Spleen (tissue), 11 donors: Measurements from ENCODE around the gene PPIA. TPM values are rescaled to one million over a fixed set of nuclear protein-coding genes. Genes with fewer than 3 reads are reported as not detected.

ENCODE experiments used
- DNase-seq: peaks from one replicate; pipeline ENCODE4 v3.0.0-alpha.2; 2020
- H3K27ac ChIP-seq, 8 donors: fragments of 200-600 bp; sonication (generic) in 7 of 8; 1 replicate in 4 of 8; 2 replicates in 4 of 8; pipeline versions ENCODE4 v1.5.0 to v1.8.0; 2016 to 2021; ENCODE audit warnings: inconsistent platforms in 4 of 8, mild to moderate bottlenecking in 4 of 8, moderate library complexity in 1 of 8
- H3K27me3 ChIP-seq, 7 donors: fragments of 200-600 bp; sonication (generic) in 6 of 7; replicated peaks in 1 of 7; 1 replicate in 4 of 7; 2 replicates in 3 of 7; pipeline versions ENCODE4 v1.5.0 to v1.8.0; 2016 to 2021; ENCODE audit warnings: inconsistent platforms in 3 of 7, mild to moderate bottlenecking in 1 of 7
- H3K36me3 ChIP-seq, 6 donors: fragments of 200-600 bp; sonication (generic) in 5 of 6; 1 replicate in 4 of 6; 2 replicates in 2 of 6; pipeline versions ENCODE4 v1.5.0 to v1.8.0; 2016 to 2021; ENCODE audit warnings: inconsistent platforms in 2 of 6
- H3K4me1 ChIP-seq, 6 donors: fragments of 200-600 bp; sonication (generic) in 5 of 6; 1 replicate in 3 of 6; 2 replicates in 3 of 6; pipeline versions ENCODE4 v1.5.0 to v1.8.0; 2016 to 2021; ENCODE audit warnings: inconsistent platforms in 3 of 6
- H3K4me3 ChIP-seq, 8 donors: fragments of 200-600 bp; sonication (generic) in 7 of 8; 1 replicate in 4 of 8; 2 replicates in 4 of 8; pipeline versions ENCODE4 v1.5.0 to v1.8.0; 2016 to 2021; ENCODE audit warnings: inconsistent platforms in 4 of 8, mild to moderate bottlenecking in 4 of 8, moderate library complexity in 2 of 8
- H3K9me3 ChIP-seq, 8 donors: fragments of 200-600 bp; sonication (generic) in 7 of 8; 1 replicate in 4 of 8; 2 replicates in 4 of 8; pipeline versions ENCODE4 v1.5.0 to v1.8.0; 2016 to 2021; ENCODE audit warnings: inconsistent platforms in 4 of 8
- CTCF ChIP-seq, 11 experiments: fragments of 200-600 bp in 7 of 11; fragments of 450-650 bp in 4 of 11; sonication (generic) in 4 of 11; IDR thresholded peaks in 8 of 11; conservative IDR thresholded peaks in 3 of 11; 1 replicate in 7 of 11; 2 replicates in 4 of 11; pipeline versions ENCODE4 v1.4.0 to v1.8.0; 2016 to 2021; ENCODE audit warnings: antibody characterized with exemption in 11 of 11, inconsistent platforms in 4 of 11, mild to moderate bottlenecking in 1 of 11
- POLR2A ChIP-seq, 3 donors: fragments of 450-650 bp; IDR thresholded peaks; one replicate each; pipeline ENCODE4 v1.5.1; 2017; ENCODE audit warnings: antibody characterized with exemption in 3 of 3, mild to moderate bottlenecking in 1 of 3
- POLR2AphosphoS5 ChIP-seq, 3 donors: sonication (generic); formaldehyde crosslinking; IDR thresholded peaks; one replicate each; pipeline ENCODE4 v1.5.1; 2017; ENCODE audit warnings: antibody characterized with exemption in 3 of 3
- WGBS, 5 donors: extraction: QIAGEN DNeasy Blood & Tissue Kit in 3 of 5; methylation state at CpG; one replicate each; pipeline versions ENCODE4 v1.1.5 to v1.1.7; 2013 to 2018; 5-methylcytosine and 5-hydroxymethylcytosine counted together
- intact Hi-C: fragments of 100-400 bp; cut with DNase I; formaldehyde crosslinking; loops from one replicate; pipeline ENCODE4 v1.15.0; 2023; ENCODE audit warnings: low total_unique reads
- polyA plus RNA-seq, 3 donors: library from polyadenylated mRNA; stranded (reverse); fragments of 200-250 nt; gene quantifications; one replicate each; pipeline ENCODE4 v1.2.1, GENCODE V29; 2013
- total RNA-seq, 7 donors: library from RNA; depleted of rRNA in 3 of 7; stranded (reverse); fragments of >200 nt in 3 of 7; fragmentation: NEBNext Ultra II Directional in 4 of 7; extraction: Animal tissue kit (Norgen Biotek cat#: 25700) in 4 of 7; gene quantifications; one replicate each; pipeline versions ENCODE4 v1.1.0 to v1.2.1, GENCODE V29; 2016 to 2021
- donor health status: healthy with polysubstance abuse.
- donor health status: DM: no; HTN: no; CAD: no; lungs with moderate emphysema.
- donor health status: DM: no; HTN: no; CAD: no.
- donor health status: Bipolar disorder and iron deficiency.
- donor health status: healthy.
- donor health status: DM: no; HTN: no; CAD: no.
- donor health status: DM: yes; HTN: yes; CAD: no.

Gene PPIA
- total and polyA plus RNA-seq, 10 donors, result 877 to 3,651 (median 1,259) TPM

- WGBS, 5 donors, result 90 to 97% (median 91%) methylated on average over 2 of the region's 2 CpGs
- Histone ChIP-seq H3K36me3 (peaks cover under 1 to 28% (median 16%) of the 10 kb centered on the region in 6 donors), H3K27ac (peak overlapping the region in 2 of 8 donors; percentile 98 to 100), H3K9me3 (no peaks in the 10 kb centered on the region), H3K4me1 (peaks cover 37 to 86% (median 77%) of the 10 kb centered on the region in 6 donors), H3K27me3 (no peaks in the 10 kb centered on the region), H3K4me3 (no peak overlapping the region)
- no peak for DNase-seq
- TF ChIP-seq POLR2AphosphoS5 (IDR thresholded peaks at IDR 0.05), result no peak
- TF ChIP-seq POLR2A (IDR thresholded peaks at IDR 0.05), result no peak
- TF ChIP-seq CTCF (IDR thresholded peaks at IDR 0.05 in 8 of 11, conservative IDR thresholded peaks at IDR 0.05 in 3 of 11), result no peak
- intact Hi-C loops, result no loop called here
Measured at GRCh38 chr7:44752822-44753221, 43.7 kb upstream of the PPIA start.

- intact Hi-C loops, result no loop called here
- Histone ChIP-seq H3K36me3 (peaks cover 3 to 50% (median 34%) of the 10 kb centered on the region in 6 donors), H3K27me3 (no peaks in the 10 kb centered on the region), H3K4me3 (no peak overlapping the region), H3K4me1 (peaks cover 30 to 72% (median 66%) of the 10 kb centered on the region in 6 donors), H3K27ac (peak overlapping the region in 5 of 8 donors; percentile 15 to 100 (median 27)), H3K9me3 (no peaks in the 10 kb centered on the region)
- DNase-seq, result peak; percentile 67
- 88 to 98% (median 92%) methylated on average over 5 to 11 of the region's 11 CpGs for WGBS, 5 donors
- no peak for TF ChIP-seq POLR2AphosphoS5 (IDR thresholded peaks at IDR 0.05)
- TF ChIP-seq POLR2A (IDR thresholded peaks at IDR 0.05), result no peak
- TF ChIP-seq CTCF (IDR thresholded peaks at IDR 0.05 in 8 of 11, conservative IDR thresholded peaks at IDR 0.05 in 3 of 11), result no peak
Measured at GRCh38 chr7:44754802-44755697, 41.4 kb upstream of the PPIA start.

GRCh38 chr7:44755698-44756627 is 40.5 kb upstream of the PPIA start:
- Histone ChIP-seq H3K27me3 (no peaks in the 10 kb centered on the region), H3K4me1 (peaks cover 21 to 63% (median 57%) of the 10 kb centered on the region in 6 donors), H3K9me3 (no peaks in the 10 kb centered on the region), H3K27ac (peak overlapping the region in 5 of 8 donors; percentile 15 to 100 (median 27)), H3K4me3 (no peak overlapping the region), H3K36me3 (peaks cover 3 to 57% (median 43%) of the 10 kb centered on the region in 6 donors)
- TF ChIP-seq POLR2A (IDR thresholded peaks at IDR 0.05), result no peak
- intact Hi-C loops, result no loop called here
- peak; percentile 68 for DNase-seq
- whole genome bisulfite sequencing, 5 donors, result 72 to 85% (median 79%) methylated on average over 13 to 17 of the region's 17 CpGs

DNA sequence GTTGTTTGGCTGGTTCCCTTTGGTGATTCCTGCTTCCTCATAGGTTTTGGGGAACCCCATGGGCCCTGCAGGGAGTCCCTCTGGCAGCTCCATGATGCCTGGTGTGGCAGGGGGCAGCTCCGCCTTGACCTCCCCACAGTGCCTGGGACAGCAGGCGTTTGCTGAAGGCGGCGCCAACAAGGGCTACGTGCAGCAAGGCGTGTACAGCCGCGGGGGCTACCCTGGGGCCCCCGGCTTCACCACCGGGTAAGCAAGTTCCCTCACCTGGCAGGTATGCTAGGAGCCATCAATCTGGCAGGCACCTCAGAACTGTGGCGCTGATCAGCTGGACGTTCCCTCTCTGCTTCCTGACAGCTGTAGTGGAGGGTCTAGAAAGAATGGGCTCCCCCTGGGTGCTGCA is 39.6 kb upstream of the PPIA start:
- Histone ChIP-seq H3K9me3 (no peaks in the 10 kb centered on the region), H3K27ac (peak overlapping the region in 1 of 8 donors; percentile 100), H3K36me3 (peaks cover 3 to 62% (median 52%) of the 10 kb centered on the region in 6 donors), H3K4me1 (peaks cover 11 to 53% (median 48%) of the 10 kb centered on the region in 6 donors), H3K4me3 (no peak overlapping the region), H3K27me3 (no peaks in the 10 kb centered on the region)
- peak; percentile 54 for DNase-seq
- intact Hi-C loops, result no loop called here
- WGBS, 5 donors, result 93 to 96% (median 96%) methylated on average over 8 to 12 of the region's 12 CpGs
- TF ChIP-seq CTCF (IDR thresholded peaks at IDR 0.05 in 8 of 11, conservative IDR thresholded peaks at IDR 0.05 in 3 of 11) (no peak), POLR2A (IDR thresholded peaks at IDR 0.05) (no peak), POLR2AphosphoS5 (IDR thresholded peaks at IDR 0.05) (no peak)
